ENCODE data around the gene RPS6KA1. TPM values are rescaled to one million over a fixed set of nuclear protein-coding genes. Genes with fewer than 3 reads are reported as not detected.

RPS6KA1 gene
- total and polyA plus RNA-seq, 2 of the 13 experiments (the other 11 are each of a cell fraction or from before 2014, with no cell fraction given), result 19.6 to 24.2 TPM

GRCh38 chr1:26530895-26531598 is 1.5 kb downstream of the RPS6KA1 start (continued):
- TF ChIP-seq BATF2 (CRISPR knock-in tag; IDR thresholded peaks at IDR 0.05) (no peak), ZNF280D (CRISPR knock-in tag; IDR thresholded peaks at IDR 0.05) (no peak), ZNF580 (CRISPR knock-in tag; IDR thresholded peaks at IDR 0.05; ENCODE audit: borderline replicate concordance, low read depth) (no peak), CSRNP1 (CRISPR knock-in tag; IDR thresholded peaks at IDR 0.05) (no peak; the same call in 1 of the 2 replicates), REPIN1 (CRISPR knock-in tag; IDR thresholded peaks at IDR 0.05; ENCODE audit: borderline replicate concordance, low read depth) (no peak), ZNF350 (CRISPR knock-in tag; IDR thresholded peaks at IDR 0.05; ENCODE audit: borderline replicate concordance, low read depth) (peak; percentile 56; the same call in 1 of the 2 replicates), ZIK1 (CRISPR knock-in tag; IDR thresholded peaks at IDR 0.05; ENCODE audit: borderline replicate concordance, low read depth) (no peak), PAF1 (CRISPR knock-in tag; IDR thresholded peaks at IDR 0.05) (no peak), ZNF34 (CRISPR knock-in tag; IDR thresholded peaks at IDR 0.05; ENCODE audit: borderline replicate concordance) (no peak), HIC2 (CRISPR knock-in tag; IDR thresholded peaks at IDR 0.05; ENCODE audit: low read depth) (peak; percentile 51; the same call in 1 of the 2 replicates), ZNF510 (CRISPR knock-in tag; IDR thresholded peaks at IDR 0.05; ENCODE audit: low read depth) (no peak), HBP1 (CRISPR knock-in tag; IDR thresholded peaks at IDR 0.05; ENCODE audit: low read depth) (no peak), ZNF678 (CRISPR knock-in tag; IDR thresholded peaks at IDR 0.05) (no peak), RAD51 (IDR thresholded peaks at IDR 0.05; ENCODE audit: borderline replicate concordance) (no peak), NR2C2 (CRISPR knock-in tag; IDR thresholded peaks at IDR 0.05; ENCODE audit: borderline replicate concordance) (no peak; the same call in 1 of the 2 replicates), ZNF800 (CRISPR knock-in tag; IDR thresholded peaks at IDR 0.05) (no peak; the same call in 1 of the 2 replicates), ZNF768 (CRISPR knock-in tag; IDR thresholded peaks at IDR 0.05) (no peak)
